Hepatocyte (in vitro differentiated cells): Measurements from ENCODE around the gene DSG4.

Source experiments
- EZH2 ChIP-seq: fragments of 200-600 bp; sonication (generic); IDR thresholded peaks from 2 replicates; pipeline ENCODE4 v1.6.1; 2016; ENCODE audit warnings: antibody characterized with exemption, mild to moderate bottlenecking, borderline replicate concordance
- EZH2phosphoT487 ChIP-seq: fragments of 200-600 bp; sonication (generic); IDR thresholded peaks from one replicate; pipeline ENCODE4 v1.6.1; 2018; ENCODE audit warnings: antibody characterized with exemption, mild to moderate bottlenecking, low read depth, moderate library complexity; ENCODE audit not compliant: unreplicated experiment, severe bottlenecking
- TF ChIP-seq, protein P1 (sequence below): fragments of 200-600 bp; sonication (generic); IDR thresholded peaks from 2 replicates; pipeline ENCODE4 v1.5.1; 2016; ENCODE audit warnings: antibody characterized with exemption, mild to moderate bottlenecking; ENCODE audit not compliant: poor library complexity

DNA sequence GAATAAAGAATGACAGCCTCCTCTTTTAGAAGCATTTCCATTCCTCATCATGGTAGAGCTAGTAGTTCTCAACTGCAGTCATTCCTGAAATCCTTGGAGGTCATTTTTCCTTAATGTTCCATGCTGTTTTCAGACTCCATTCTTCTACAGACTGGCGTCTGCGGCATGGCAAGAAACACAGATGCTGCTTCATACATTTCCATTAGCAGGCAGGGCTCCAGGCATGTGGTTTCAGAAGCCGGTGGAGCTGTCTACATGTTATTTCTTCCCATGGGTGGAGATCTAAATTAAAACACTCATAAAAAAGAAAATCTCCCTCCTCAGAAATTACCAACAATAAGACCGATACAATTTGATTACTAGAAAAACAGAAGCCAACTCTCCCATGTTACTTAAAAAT lies 64.9 kb downstream of the DSG4 start:
- TF ChIP-seq, protein P1, sequence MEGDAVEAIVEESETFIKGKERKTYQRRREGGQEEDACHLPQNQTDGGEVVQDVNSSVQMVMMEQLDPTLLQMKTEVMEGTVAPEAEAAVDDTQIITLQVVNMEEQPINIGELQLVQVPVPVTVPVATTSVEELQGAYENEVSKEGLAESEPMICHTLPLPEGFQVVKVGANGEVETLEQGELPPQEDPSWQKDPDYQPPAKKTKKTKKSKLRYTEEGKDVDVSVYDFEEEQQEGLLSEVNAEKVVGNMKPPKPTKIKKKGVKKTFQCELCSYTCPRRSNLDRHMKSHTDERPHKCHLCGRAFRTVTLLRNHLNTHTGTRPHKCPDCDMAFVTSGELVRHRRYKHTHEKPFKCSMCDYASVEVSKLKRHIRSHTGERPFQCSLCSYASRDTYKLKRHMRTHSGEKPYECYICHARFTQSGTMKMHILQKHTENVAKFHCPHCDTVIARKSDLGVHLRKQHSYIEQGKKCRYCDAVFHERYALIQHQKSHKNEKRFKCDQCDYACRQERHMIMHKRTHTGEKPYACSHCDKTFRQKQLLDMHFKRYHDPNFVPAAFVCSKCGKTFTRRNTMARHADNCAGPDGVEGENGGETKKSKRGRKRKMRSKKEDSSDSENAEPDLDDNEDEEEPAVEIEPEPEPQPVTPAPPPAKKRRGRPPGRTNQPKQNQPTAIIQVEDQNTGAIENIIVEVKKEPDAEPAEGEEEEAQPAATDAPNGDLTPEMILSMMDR: no peak
- TF ChIP-seq EZH2phosphoT487 (no peak), EZH2 (no peak)
